Measurements from ENCODE around the gene PRLH.

The PRLH gene

GRCh38 chr2:237549216-237549615 is 17.2 kb upstream of the PRLH start:
- H3K9me3 ChIP-seq (ENCODE audit: insufficient read depth, low read length), result no peaks in the 10 kb centered on the region
- H3K4me2 ChIP-seq (ENCODE audit: low read length), result no peak overlapping the region
- no peak overlapping the region for H3K9ac ChIP-seq (ENCODE audit: low read length)
- no peak for TF ChIP-seq CTCF (IDR thresholded peaks at IDR 0.05; ENCODE audit: low read depth, low read length)
- TF ChIP-seq EZH2phosphoT487 (IDR thresholded peaks at IDR 0.05; ENCODE audit: low read depth), result no peak
- H2AFZ ChIP-seq (ENCODE audit: low read depth, low read length), result no peak overlapping the region
- H3K27me3 ChIP-seq (ENCODE audit: low read depth, low read length), result no peaks in the 10 kb centered on the region
- H4K20me1 ChIP-seq (ENCODE audit: insufficient read depth, low read length), result no peaks in the 10 kb centered on the region
- peaks cover 7% of the 10 kb centered on the region; the same call in 1 of the 2 replicates for H3K4me1 ChIP-seq (ENCODE audit: low read length)
- no peaks in the 10 kb centered on the region for H3K36me3 ChIP-seq (replicated peaks; ENCODE audit: low read depth, low read length)
- no peaks in the 10 kb centered on the region for H3K79me2 ChIP-seq (ENCODE audit: low read length)
- H3K4me3 ChIP-seq (ENCODE audit: low read length), result no peak overlapping the region
- no peak overlapping the region for H3K27ac ChIP-seq (ENCODE audit: low read length)

- no peak overlapping the region for H3K27ac ChIP-seq (ENCODE audit: low read length)
- TF ChIP-seq CTCF (IDR thresholded peaks at IDR 0.05; ENCODE audit: low read depth, low read length), result no peak
- TF ChIP-seq EZH2phosphoT487 (IDR thresholded peaks at IDR 0.05; ENCODE audit: low read depth), result no peak
- H3K79me2 ChIP-seq (ENCODE audit: low read length), result no peaks in the 10 kb centered on the region
- no peaks in the 10 kb centered on the region for H4K20me1 ChIP-seq (ENCODE audit: insufficient read depth, low read length)
- H3K9ac ChIP-seq (ENCODE audit: low read length), result no peak overlapping the region
- H3K4me1 ChIP-seq (ENCODE audit: low read length), result peaks cover 7% of the 10 kb centered on the region; the same call in 1 of the 2 replicates
- H3K36me3 ChIP-seq (replicated peaks; ENCODE audit: low read depth, low read length), result no peaks in the 10 kb centered on the region
- H2AFZ ChIP-seq (ENCODE audit: low read depth, low read length), result no peak overlapping the region
- H3K9me3 ChIP-seq (ENCODE audit: insufficient read depth, low read length), result no peaks in the 10 kb centered on the region
- no peaks in the 10 kb centered on the region for H3K27me3 ChIP-seq (ENCODE audit: low read depth, low read length)
- no peak overlapping the region for H3K4me2 ChIP-seq (ENCODE audit: low read length)
- no peak overlapping the region for H3K4me3 ChIP-seq (ENCODE audit: low read length)
These were observed 16.5 kb upstream of the PRLH start for GRCh38 chr2:237549643-237550415.

- Histone ChIP-seq H3K27ac (ENCODE audit: low read length) (no peak overlapping the region), H3K4me1 (ENCODE audit: low read length) (peaks cover under 1% of the 10 kb centered on the region), H3K9me3 (ENCODE audit: insufficient read depth, low read length) (0 out of 2 replicates have a peak, but pooled peaks cover 7% of the 10 kb centered on the region), H4K20me1 (ENCODE audit: insufficient read depth, low read length) (no peaks in the 10 kb centered on the region), H3K4me3 (ENCODE audit: low read length) (no peak overlapping the region), H3K4me2 (ENCODE audit: low read length) (no peak overlapping the region), H3K79me2 (ENCODE audit: low read length) (no peaks in the 10 kb centered on the region), H2AFZ (ENCODE audit: low read depth, low read length) (no peak overlapping the region), H3K9ac (ENCODE audit: low read length) (no peak overlapping the region), H3K36me3 (replicated peaks; ENCODE audit: low read depth, low read length) (no peaks in the 10 kb centered on the region), H3K27me3 (ENCODE audit: low read depth, low read length) (no peaks in the 10 kb centered on the region)
- TF ChIP-seq CTCF (IDR thresholded peaks at IDR 0.05; ENCODE audit: low read depth, low read length), result no peak
- no peak for TF ChIP-seq EZH2phosphoT487 (IDR thresholded peaks at IDR 0.05; ENCODE audit: low read depth)
These were observed 15.3 kb upstream of the PRLH start for GRCh38 chr2:237551071-237551574.

- no peak overlapping the region for H3K27ac ChIP-seq (ENCODE audit: low read length)
- H3K4me2 ChIP-seq (ENCODE audit: low read length), result no peak overlapping the region
- peaks cover 17% of the 10 kb centered on the region for H3K4me1 ChIP-seq (ENCODE audit: low read length)
- H3K27me3 ChIP-seq (ENCODE audit: low read depth, low read length), result no peaks in the 10 kb centered on the region
- no peaks in the 10 kb centered on the region for H3K79me2 ChIP-seq (ENCODE audit: low read length)
- H3K4me3 ChIP-seq (ENCODE audit: low read length), result no peak overlapping the region
- H3K9me3 ChIP-seq (ENCODE audit: insufficient read depth, low read length), result 0 out of 2 replicates have a peak, but pooled peaks cover 9% of the 10 kb centered on the region
- H3K9ac ChIP-seq (ENCODE audit: low read length), result no peak overlapping the region
- no peaks in the 10 kb centered on the region for H3K36me3 ChIP-seq (replicated peaks; ENCODE audit: low read depth, low read length)
- H4K20me1 ChIP-seq (ENCODE audit: insufficient read depth, low read length), result no peaks in the 10 kb centered on the region
- H2AFZ ChIP-seq (ENCODE audit: low read depth, low read length), result no peak overlapping the region
- TF ChIP-seq CTCF (IDR thresholded peaks at IDR 0.05; ENCODE audit: low read depth, low read length), result no peak
- no peak for TF ChIP-seq EZH2phosphoT487 (IDR thresholded peaks at IDR 0.05; ENCODE audit: low read depth)
These were observed 13.5 kb upstream of the PRLH start for GRCh38 chr2:237552908-237553307.

Measured in OCI-LY3 (cell line).